Esophagus muscularis mucosa (tissue), 4 donors: ENCODE results near the gene ITPRIP.

ENCODE experiments used
- EP300 ChIP-seq: sonication (generic); formaldehyde crosslinking; IDR thresholded peaks from one replicate; pipeline ENCODE4 v1.6.1; 2017; ENCODE audit warnings: antibody characterized with exemption
- POLR2A ChIP-seq: fragments of 450-650 bp; IDR thresholded peaks from one replicate; pipeline ENCODE4 v1.6.1; 2017; ENCODE audit warnings: antibody characterized with exemption, moderate library complexity, mild to moderate bottlenecking, low read depth
- POLR2AphosphoS5 ChIP-seq, 2 donors: sonication (generic); formaldehyde crosslinking; IDR thresholded peaks; one replicate each; pipeline ENCODE4 v1.6.1; 2017; ENCODE audit warnings: antibody characterized with exemption in 2 of 2
- TF ChIP-seq, protein P1 (sequence below), 3 experiments: fragments of 200-600 bp in 2 of 3; fragments of 450-650 bp in 1 of 3; sonication (generic) in 2 of 3; IDR thresholded peaks; one replicate each; pipeline ENCODE4 v1.5.1; 2017 to 2019; ENCODE audit warnings: antibody characterized with exemption in 3 of 3, mild to moderate bottlenecking in 2 of 3, moderate library complexity in 1 of 3

DNA sequence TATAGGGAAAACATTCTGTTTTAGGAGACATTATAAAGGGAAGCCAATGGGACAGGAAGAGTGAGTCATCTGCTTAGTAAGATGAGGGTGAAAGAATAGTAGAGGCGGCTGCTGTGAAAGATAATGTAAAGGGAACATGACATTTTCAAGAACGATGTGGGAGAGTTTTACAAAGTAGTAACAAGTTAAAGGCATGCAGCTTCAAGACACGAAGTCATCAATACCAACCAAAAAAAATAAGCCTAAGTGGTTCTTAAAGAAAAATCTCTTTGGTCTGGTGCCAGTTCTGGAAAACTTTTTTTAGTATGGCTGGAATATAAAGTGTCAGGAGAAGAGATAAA, 77.5 kb downstream of the ITPRIP start:
- TF ChIP-seq, protein P1, sequence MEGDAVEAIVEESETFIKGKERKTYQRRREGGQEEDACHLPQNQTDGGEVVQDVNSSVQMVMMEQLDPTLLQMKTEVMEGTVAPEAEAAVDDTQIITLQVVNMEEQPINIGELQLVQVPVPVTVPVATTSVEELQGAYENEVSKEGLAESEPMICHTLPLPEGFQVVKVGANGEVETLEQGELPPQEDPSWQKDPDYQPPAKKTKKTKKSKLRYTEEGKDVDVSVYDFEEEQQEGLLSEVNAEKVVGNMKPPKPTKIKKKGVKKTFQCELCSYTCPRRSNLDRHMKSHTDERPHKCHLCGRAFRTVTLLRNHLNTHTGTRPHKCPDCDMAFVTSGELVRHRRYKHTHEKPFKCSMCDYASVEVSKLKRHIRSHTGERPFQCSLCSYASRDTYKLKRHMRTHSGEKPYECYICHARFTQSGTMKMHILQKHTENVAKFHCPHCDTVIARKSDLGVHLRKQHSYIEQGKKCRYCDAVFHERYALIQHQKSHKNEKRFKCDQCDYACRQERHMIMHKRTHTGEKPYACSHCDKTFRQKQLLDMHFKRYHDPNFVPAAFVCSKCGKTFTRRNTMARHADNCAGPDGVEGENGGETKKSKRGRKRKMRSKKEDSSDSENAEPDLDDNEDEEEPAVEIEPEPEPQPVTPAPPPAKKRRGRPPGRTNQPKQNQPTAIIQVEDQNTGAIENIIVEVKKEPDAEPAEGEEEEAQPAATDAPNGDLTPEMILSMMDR (IDR thresholded peaks at IDR 0.05): no peak
- TF ChIP-seq EP300 (no peak), POLR2A (no peak), POLR2AphosphoS5 (IDR thresholded peaks at IDR 0.05) (no peak)
